Small intestine (tissue), 7 donors: Measurements from ENCODE around the gene GTF2IRD1. TPM values are rescaled to one million over a fixed set of nuclear protein-coding genes. Genes with fewer than 3 reads are reported as not detected.
"Not testable (repeated sequence)": the region's sequence is repeated elsewhere in the genome, so short reads cannot be mapped to it uniquely, and the experiment has no call there.

Experiments used
- DNase-seq, 2 donors: peaks; one replicate each; pipeline versions ENCODE4 v3.0.0 to v3.0.0-alpha.2; 2013
- FAIRE-seq: peaks from 2 replicates; lab custom pipeline; 2012; peaks lifted over from hg19 to GRCh38; lab: Jason Lieb, UNC
- H3K27ac ChIP-seq, 3 donors: one replicate each; pipeline ENCODE4 v1.5.1; 2013; ENCODE audit warnings: low read length in 2 of 3, mild to moderate bottlenecking in 2 of 3, control low read depth in 1 of 3, inconsistent platforms in 1 of 3, low read depth in 1 of 3, moderate library complexity in 1 of 3
- H3K27me3 ChIP-seq, 3 donors: one replicate each; pipeline ENCODE4 v1.6.1; 2013; ENCODE audit warnings: low read length in 3 of 3, inconsistent platforms in 1 of 3; ENCODE audit not compliant: control insufficient read depth in 3 of 3, insufficient read depth in 3 of 3
- H3K36me3 ChIP-seq, 3 donors: one replicate each; pipeline ENCODE4 v1.6.1; 2013; ENCODE audit warnings: low read length in 3 of 3, inconsistent platforms in 1 of 3, low read depth in 1 of 3, mild to moderate bottlenecking in 1 of 3, moderate library complexity in 1 of 3; ENCODE audit not compliant: control insufficient read depth in 3 of 3, insufficient read depth in 2 of 3
- H3K4me1 ChIP-seq, 3 donors: one replicate each; pipeline ENCODE4 v1.6.1; 2013; ENCODE audit warnings: low read length in 2 of 3, inconsistent platforms in 1 of 3, low read depth in 1 of 3, mild to moderate bottlenecking in 1 of 3, moderate library complexity in 1 of 3; ENCODE audit not compliant: control insufficient read depth in 3 of 3, insufficient read depth in 2 of 3
- H3K4me3 ChIP-seq, 3 donors: one replicate each; pipeline ENCODE4 v1.5.1; 2013; ENCODE audit warnings: low read length in 3 of 3, control low read depth in 1 of 3, inconsistent platforms in 1 of 3, low read depth in 1 of 3, mild to moderate bottlenecking in 1 of 3, moderate library complexity in 1 of 3
- H3K9me3 ChIP-seq, 2 donors: one replicate each; pipeline ENCODE4 v1.6.1; 2013; ENCODE audit warnings: low read depth in 1 of 2, low read length in 1 of 2; ENCODE audit not compliant: control insufficient read depth in 2 of 2, insufficient read depth in 1 of 2
- WGBS, 3 donors: extraction: QIAGEN DNeasy Blood & Tissue Kit; methylation state at CpG; one replicate each; pipeline ENCODE4 v1.1.7; 2013; 5-methylcytosine and 5-hydroxymethylcytosine counted together
- polyA plus RNA-seq, 4 donors: library from polyadenylated mRNA; stranded (reverse) in 3 of 4; unstranded in 1 of 4; fragments of 200-250 nt in 3 of 4; fragments of 120-200 nt in 1 of 4; gene quantifications; one replicate each; pipeline versions ENCODE4 v1.2.1 to v1.2.3, GENCODE V29; 2013
- donor health status: healthy with polysubstance abuse.
- donor health status: control.
- donor health status: control.
- donor health status: Bipolar disorder and iron deficiency.
- donor health status: healthy.

Gene GTF2IRD1
- polyA plus RNA-seq, 4 donors: 1.6 to 55.2 (median 10.1) TPM

GRCh38 chr7:74507538-74508319, 54.0 kb downstream of the GTF2IRD1 start:
- H3K4me1 ChIP-seq: peaks cover 0 to 11% (median 0%) of the 10 kb centered on the region in 3 donors
- no peak overlapping the region for H3K27ac ChIP-seq
- H3K27me3 ChIP-seq: no peaks in the 10 kb centered on the region
- DNase-seq (no peak), FAIRE-seq (no peak)
- H3K36me3 ChIP-seq: peaks cover 0 to 76% (median 0%) of the 10 kb centered on the region in 3 donors
- H3K9me3 ChIP-seq: no peaks in the 10 kb centered on the region
- H3K4me3 ChIP-seq: no peak overlapping the region
- WGBS, 3 donors: 91 to 94% (median 93%) methylated on average over 21 of the region's 21 CpGs

DNA sequence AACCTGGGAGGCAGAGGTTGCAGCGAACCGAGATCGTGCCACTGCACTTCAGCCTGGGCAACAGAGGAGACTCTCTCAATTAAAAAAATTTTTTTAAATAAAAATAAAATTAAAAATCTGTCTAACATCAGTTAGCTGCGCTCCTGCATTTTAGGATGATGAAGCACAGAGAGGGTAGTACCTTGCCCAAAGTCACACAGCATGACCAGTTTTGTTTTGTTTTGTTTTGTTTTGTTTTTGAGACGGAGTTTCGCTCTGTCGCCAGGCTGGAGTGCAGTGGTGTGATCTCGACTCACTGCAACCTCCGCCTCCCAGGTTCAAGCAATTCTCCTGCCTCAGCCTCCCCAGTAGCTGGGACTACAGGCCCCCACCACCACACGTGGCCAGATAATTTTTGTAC, 55.7 kb downstream of the GTF2IRD1 start:
- H3K36me3 ChIP-seq: peaks cover 0 to 80% (median 2%) of the 10 kb centered on the region in 3 donors
- not testable (repeated sequence) for H3K27ac ChIP-seq, H3K4me3 ChIP-seq, H3K27me3 ChIP-seq, H3K9me3 ChIP-seq, FAIRE-seq, DNase-seq
- peaks cover 0 to 11% (median 0%) of the 10 kb centered on the region in 3 donors for H3K4me1 ChIP-seq
- 88 to 93% (median 92%) methylated on average over 10 of the region's 10 CpGs for WGBS, 3 donors

DNA sequence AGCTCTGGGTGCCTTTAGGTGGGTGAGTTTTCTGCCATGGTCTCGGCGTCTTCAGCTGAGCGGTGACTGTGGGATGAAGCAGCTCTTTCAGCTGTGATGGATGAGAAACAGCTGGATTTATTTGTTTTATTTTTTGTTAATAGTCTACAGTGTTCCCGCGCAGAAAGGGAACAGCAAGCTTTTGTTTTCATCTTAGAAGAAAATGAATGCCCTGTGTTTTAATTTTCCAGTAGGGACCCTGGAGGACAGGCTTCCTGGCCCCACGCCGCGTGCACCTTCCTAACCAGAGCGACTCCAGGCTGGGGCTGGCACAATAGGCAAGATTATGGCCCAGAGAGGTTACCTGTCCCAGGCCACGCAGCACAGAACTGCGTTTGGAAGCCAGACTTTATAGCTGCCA, 57.6 kb downstream of the GTF2IRD1 start:
- DNase-seq: no peak
- Histone ChIP-seq H3K27ac (no peak overlapping the region), H3K4me1 (peaks cover 0 to 2% (median 0%) of the 10 kb centered on the region in 3 donors), H3K36me3 (peaks cover 2 to 81% (median 3%) of the 10 kb centered on the region in 3 donors), H3K4me3 (no peak overlapping the region), H3K9me3 (no peaks in the 10 kb centered on the region), H3K27me3 (no peaks in the 10 kb centered on the region)
- no peak for FAIRE-seq
- 76 to 90% (median 88%) methylated on average over 11 of the region's 11 CpGs for WGBS, 3 donors

DNA sequence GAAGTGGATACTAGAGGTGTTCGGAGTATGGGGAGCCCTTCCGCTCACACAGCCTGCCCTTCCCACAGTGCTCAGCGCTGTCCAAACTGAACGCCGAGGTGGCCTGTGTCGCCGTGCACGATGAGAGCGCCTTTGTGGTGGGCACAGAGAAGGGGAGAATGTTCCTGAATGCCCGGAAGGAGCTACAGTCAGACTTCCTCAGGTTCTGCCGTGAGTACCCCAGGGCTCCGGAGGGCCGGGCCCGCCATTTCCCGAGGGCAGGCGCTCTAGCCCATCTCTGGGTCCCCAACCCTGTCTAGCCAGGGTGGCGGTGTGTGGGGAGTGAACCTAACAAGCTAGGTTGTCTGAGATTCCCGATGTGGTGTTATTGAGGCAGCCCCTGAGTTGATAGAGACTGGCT, 59.1 kb downstream of the GTF2IRD1 start:
- Histone ChIP-seq H3K9me3 (peaks cover 0 to 1% of the 10 kb centered on the region in 2 donors), H3K27me3 (no peaks in the 10 kb centered on the region), H3K36me3 (peaks cover 2 to 83% (median 3%) of the 10 kb centered on the region in 3 donors), H3K4me1 (no peaks in the 10 kb centered on the region), H3K4me3 (no peak overlapping the region), H3K27ac (no peak overlapping the region)
- no peak for DNase-seq
- 92 to 95% (median 94%) methylated on average over 18 of the region's 18 CpGs for WGBS, 3 donors
- no peak for FAIRE-seq

- DNase-seq (no peak), FAIRE-seq (no peak)
- Histone ChIP-seq H3K36me3 (peaks cover 2 to 88% (median 3%) of the 10 kb centered on the region in 3 donors), H3K27me3 (no peaks in the 10 kb centered on the region), H3K4me3 (no peak overlapping the region), H3K9me3 (peaks cover 0 to 13% of the 10 kb centered on the region in 2 donors), H3K27ac (no peak overlapping the region), H3K4me1 (no peaks in the 10 kb centered on the region)
- WGBS, 3 donors: 79 to 89% (median 84%) methylated on average over 11 of the region's 11 CpGs
These were observed 60.5 kb downstream of the GTF2IRD1 start for GRCh38 chr7:74514131-74514591.

DNA sequence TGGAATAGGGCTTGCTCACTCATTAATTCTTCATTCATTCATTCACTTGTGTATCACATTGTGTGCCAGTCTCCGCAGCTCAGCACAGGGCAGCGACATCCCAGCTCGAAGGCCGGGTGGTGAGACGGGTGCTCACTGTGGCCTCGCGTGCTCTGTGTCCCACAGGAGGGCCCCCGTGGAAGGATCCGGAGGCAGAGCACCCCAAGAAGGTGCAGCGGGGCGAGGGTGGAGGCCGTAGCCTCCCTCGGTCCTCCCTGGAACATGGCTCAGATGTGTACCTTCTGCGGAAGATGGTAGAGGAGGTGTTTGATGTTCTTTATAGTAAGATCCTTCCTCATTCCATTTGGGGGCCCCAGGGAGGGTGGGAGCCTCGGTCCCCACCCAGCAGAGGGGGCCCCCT, 61.6 kb downstream of the GTF2IRD1 start:
- FAIRE-seq (no peak), DNase-seq (no peak)
- peaks cover 0 to 24% of the 10 kb centered on the region in 2 donors for H3K9me3 ChIP-seq
- H3K4me3 ChIP-seq: no peak overlapping the region
- H3K36me3 ChIP-seq: peaks cover 2 to 90% (median 4%) of the 10 kb centered on the region in 3 donors
- H3K4me1 ChIP-seq: no peaks in the 10 kb centered on the region
- WGBS, 3 donors: 92 to 95% (median 94%) methylated on average over 14 to 15 of the region's 15 CpGs
- no peak overlapping the region for H3K27ac ChIP-seq
- no peaks in the 10 kb centered on the region for H3K27me3 ChIP-seq

DNA sequence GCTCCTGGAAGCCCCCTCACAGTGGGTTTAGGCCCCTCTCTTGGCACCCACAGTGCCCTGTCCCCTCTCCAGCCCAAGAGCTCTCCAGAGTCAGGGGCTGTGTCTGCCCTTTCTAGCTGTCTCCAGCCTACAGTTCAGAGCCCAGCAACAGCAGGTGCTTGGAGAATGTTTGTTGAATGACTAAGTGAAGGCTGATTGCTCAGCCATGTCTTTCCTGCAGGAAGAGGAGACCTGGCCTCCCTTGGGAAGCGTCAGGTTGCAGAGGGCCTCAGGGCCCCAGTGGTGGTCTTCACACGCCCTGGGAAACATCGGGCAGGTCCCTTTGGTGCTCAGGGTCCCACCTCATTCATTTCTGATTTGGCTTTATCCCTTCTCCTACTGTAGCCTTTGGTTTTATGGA, 62.5 kb downstream of the GTF2IRD1 start:
- FAIRE-seq: no peak
- no peak for DNase-seq
- Histone ChIP-seq H3K9me3 (peaks cover 0 to 33% of the 10 kb centered on the region in 2 donors), H3K27me3 (no peaks in the 10 kb centered on the region), H3K27ac (no peak overlapping the region), H3K36me3 (peaks cover 4 to 95% (median 5%) of the 10 kb centered on the region in 3 donors), H3K4me1 (no peaks in the 10 kb centered on the region), H3K4me3 (no peak overlapping the region)
- WGBS, 3 donors: 80 to 91% (median 89%) methylated on average over 3 of the region's 3 CpGs

GRCh38 chr7:74518041-74518440, 64.3 kb downstream of the GTF2IRD1 start:
- peaks cover 0 to 41% of the 10 kb centered on the region in 2 donors for H3K9me3 ChIP-seq
- FAIRE-seq (no peak), DNase-seq (no peak)
- no peak overlapping the region for H3K4me3 ChIP-seq
- H3K27ac ChIP-seq: no peak overlapping the region
- H3K36me3 ChIP-seq: peaks cover 3 to 94% (median 4%) of the 10 kb centered on the region in 3 donors
- no peaks in the 10 kb centered on the region for H3K4me1 ChIP-seq
- H3K27me3 ChIP-seq: no peaks in the 10 kb centered on the region
- WGBS, 3 donors: 90 to 95% (median 93%) methylated on average over 13 of the region's 13 CpGs
